Body of pancreas (tissue), 4 donors: ENCODE results near the gene YJU2. TPM values are rescaled to one million over a fixed set of nuclear protein-coding genes. Genes with fewer than 3 reads are reported as not detected.

ENCODE experiments used
- ATAC-seq: fragments of 150-250 bp; one replicate; pipeline ENCODE4 v1.9.1; 2016
- DNase-seq, 4 donors: peaks; one replicate each; pipeline ENCODE4 v3.0.0-alpha.2; 2019
- H3K27ac ChIP-seq, 4 donors: fragments of 200-600 bp; sonication (generic); 1 replicate in 3 of 4; 2 replicates in 1 of 4; pipeline versions ENCODE4 v1.5.1 to v1.6.1; 2016 to 2019; ENCODE audit warnings: mild to moderate bottlenecking in 1 of 4, mixed read lengths in 1 of 4, moderate library complexity in 1 of 4
- H3K27me3 ChIP-seq, 2 donors: fragments of 200-600 bp; sonication (generic); one replicate each; pipeline ENCODE4 v1.6.0; 2016; ENCODE audit warnings: mild to moderate bottlenecking in 1 of 2
- H3K36me3 ChIP-seq, 2 donors: fragments of 200-600 bp; sonication (generic); replicated peaks in 1 of 2; 2 replicates each; pipeline ENCODE4 v1.5.1; 2016; ENCODE audit warnings: low read depth in 2 of 2; ENCODE audit not compliant: insufficient read depth in 1 of 2
- H3K4me1 ChIP-seq: fragments of 200-600 bp; sonication (generic); one replicate; pipeline ENCODE4 v1.6.0; 2016
- H3K4me3 ChIP-seq, 2 donors: fragments of 200-600 bp; sonication (generic); 1 replicate in 1 of 2; 2 replicates in 1 of 2; pipeline ENCODE4 v1.5.1; 2016 to 2019
- H3K9me3 ChIP-seq, 3 donors: fragments of 200-600 bp; sonication (generic); 1 replicate in 2 of 3; 2 replicates in 1 of 3; pipeline ENCODE4 v1.5.1; 2016
- CTCF ChIP-seq, 7 experiments: fragments of 450-650 bp in 4 of 7; fragments of 200-600 bp in 3 of 7; sonication (generic) in 3 of 7; IDR thresholded peaks; one replicate each; pipeline ENCODE4 v1.5.1; 2016 to 2019; ENCODE audit warnings: antibody characterized with exemption in 7 of 7
- POLR2A ChIP-seq, 3 donors: fragments of 450-650 bp; IDR thresholded peaks; one replicate each; pipeline ENCODE4 v1.6.1; 2016; ENCODE audit warnings: antibody characterized with exemption in 3 of 3, mild to moderate bottlenecking in 2 of 3
- WGBS, 2 donors: methylation state at CpG; one replicate each; pipeline ENCODE4 v1.1.5; 2017; 5-methylcytosine and 5-hydroxymethylcytosine counted together
- intact Hi-C: fragments of 100-400 bp; cut with DNase I; formaldehyde crosslinking; loops from one replicate; pipeline ENCODE4 v1.15.1; 2023
- total RNA-seq, 2 donors: library from RNA; depleted of rRNA; stranded (reverse); fragments of >200 nt; gene quantifications; one replicate each; pipeline ENCODE4 v1.1.0, GENCODE V29; 2016

Gene YJU2
- total RNA-seq, 2 donors from 2014 or later = 15.5 to 20.2 TPM

GRCh38 chr19:4305659-4306058 is 58.8 kb downstream of the YJU2 start:
- H3K27me3 ChIP-seq = peaks cover 0 to 9% of the 10 kb centered on the region in 2 donors
- intact Hi-C loops = no loop called here
- TF ChIP-seq CTCF (IDR thresholded peaks at IDR 0.05) = peak in 1 of 7 experiments; percentile 15
- no peak for TF ChIP-seq POLR2A (IDR thresholded peaks at IDR 0.05)
- no peaks in the 10 kb centered on the region for H3K36me3 ChIP-seq
- no peak for DNase-seq
- H3K9me3 ChIP-seq = no peaks in the 10 kb centered on the region
- H3K4me1 ChIP-seq = peaks cover 5% of the 10 kb centered on the region
- H3K27ac ChIP-seq = no peak overlapping the region
- no peak overlapping the region for H3K4me3 ChIP-seq
- 59 to 68% methylated on average over 4 to 14 of the region's 16 CpGs for WGBS, 2 donors
- ATAC-seq = no peak

GRCh38 chr19:4310247-4311121 is 63.6 kb downstream of the YJU2 start:
- no peaks in the 10 kb centered on the region for H3K9me3 ChIP-seq
- 73 to 81% methylated on average over 6 to 22 of the region's 22 CpGs for WGBS, 2 donors
- no peaks in the 10 kb centered on the region for H3K4me1 ChIP-seq
- intact Hi-C loops = no loop called here
- H3K36me3 ChIP-seq = no peaks in the 10 kb centered on the region
- no peak overlapping the region for H3K27ac ChIP-seq
- ATAC-seq (no peak), DNase-seq (no peak)
- TF ChIP-seq CTCF (IDR thresholded peaks at IDR 0.05) (no peak), POLR2A (IDR thresholded peaks at IDR 0.05) (no peak)
- no peak overlapping the region for H3K4me3 ChIP-seq
- no peaks in the 10 kb centered on the region for H3K27me3 ChIP-seq

- Histone ChIP-seq H3K4me3 (no peak overlapping the region), H3K9me3 (no peaks in the 10 kb centered on the region), H3K36me3 (no peaks in the 10 kb centered on the region), H3K27ac (no peak overlapping the region), H3K27me3 (no peaks in the 10 kb centered on the region), H3K4me1 (no peaks in the 10 kb centered on the region)
- 38 to 44% methylated on average over 12 of the region's 12 CpGs for WGBS, 2 donors
- TF ChIP-seq CTCF (IDR thresholded peaks at IDR 0.05) = no peak
- TF ChIP-seq POLR2A (IDR thresholded peaks at IDR 0.05) = no peak
- DNase-seq (no peak), ATAC-seq (no peak)
- intact Hi-C loops = no loop called here
Observed at GRCh38 chr19:4313847-4314490, 67.1 kb downstream of the YJU2 start.

GRCh38 chr19:4316956-4317355 is 70.1 kb downstream of the YJU2 start:
- no peaks in the 10 kb centered on the region for H3K9me3 ChIP-seq
- 59 to 70% methylated on average over 9 of the region's 9 CpGs for WGBS, 2 donors
- no peak for DNase-seq
- no peak for TF ChIP-seq CTCF (IDR thresholded peaks at IDR 0.05)
- no peak for TF ChIP-seq POLR2A (IDR thresholded peaks at IDR 0.05)
- H3K36me3 ChIP-seq = no peaks in the 10 kb centered on the region
- intact Hi-C loops = no loop called here
- H3K27me3 ChIP-seq = no peaks in the 10 kb centered on the region
- no peak for ATAC-seq
- H3K4me3 ChIP-seq = no peak overlapping the region
- H3K4me1 ChIP-seq = no peaks in the 10 kb centered on the region
- H3K27ac ChIP-seq = no peak overlapping the region
